Liver (tissue), 9 donors: ENCODE data around the gene TRAPPC12. TPM values are rescaled to one million over a fixed set of nuclear protein-coding genes. Genes with fewer than 3 reads are reported as not detected.

Source experiments
- DNase-seq: peaks from one replicate; pipeline ENCODE4 v3.0.0-alpha.2; 2017; ENCODE audit warnings: low spot score
- H3K27ac ChIP-seq, 2 donors: one replicate each; pipeline ENCODE4 v1.7.0; 2013; ENCODE audit warnings: inconsistent platforms in 2 of 2, low read length in 2 of 2, control low read depth in 1 of 2, low read depth in 1 of 2, mild to moderate bottlenecking in 1 of 2
- H3K27me3 ChIP-seq, 4 donors: one replicate each; pipeline versions ENCODE4 v1.6.1 to v1.7.0; 2013; ENCODE audit warnings: low read length in 3 of 4, inconsistent platforms in 1 of 4, mild to moderate bottlenecking in 1 of 4, moderate library complexity in 1 of 4; ENCODE audit not compliant: control insufficient read depth in 4 of 4, insufficient read depth in 4 of 4
- H3K36me3 ChIP-seq, 4 donors: one replicate each; pipeline versions ENCODE4 v1.6.1 to v1.7.0; 2013; ENCODE audit warnings: low read length in 3 of 4, mild to moderate bottlenecking in 3 of 4, low read depth in 1 of 4, moderate library complexity in 1 of 4; ENCODE audit not compliant: control insufficient read depth in 4 of 4, insufficient read depth in 3 of 4
- H3K4me1 ChIP-seq, 4 donors: one replicate each; pipeline versions ENCODE4 v1.6.1 to v1.7.0; 2013; ENCODE audit warnings: low read length in 3 of 4, mild to moderate bottlenecking in 3 of 4, moderate library complexity in 1 of 4; ENCODE audit not compliant: control insufficient read depth in 4 of 4, insufficient read depth in 4 of 4
- H3K4me3 ChIP-seq, 3 donors: one replicate each; pipeline versions ENCODE4 v1.6.1 to v1.7.0; 2013; ENCODE audit warnings: low read length in 3 of 3, control low read depth in 1 of 3, low read depth in 1 of 3, mild to moderate bottlenecking in 1 of 3
- H3K9ac ChIP-seq, 2 donors: one replicate each; pipeline ENCODE4 v1.7.0; 2013; ENCODE audit warnings: low read length in 2 of 2, mild to moderate bottlenecking in 2 of 2, moderate library complexity in 2 of 2, control low read depth in 1 of 2, low read depth in 1 of 2
- H3K9me3 ChIP-seq, 4 donors: one replicate each; pipeline versions ENCODE4 v1.6.1 to v1.7.0; 2013; ENCODE audit warnings: low read length in 3 of 4; ENCODE audit not compliant: control insufficient read depth in 4 of 4
- ATF3 ChIP-seq: IDR thresholded peaks from 2 replicates; pipeline ENCODE4 v1.6.1; 2016; ENCODE audit warnings: antibody characterized with exemption
- CTCF ChIP-seq: fragments of 150-350 bp; IDR thresholded peaks from 2 replicates; pipeline ENCODE4 v1.5.1; 2017; ENCODE audit warnings: improper control_type of control experiment, low read depth, low read length; ENCODE audit not compliant: missing input control
- EGR1 ChIP-seq, 2 donors: IDR thresholded peaks; 2 replicates each; pipeline ENCODE4 v1.6.1; 2016 to 2018; ENCODE audit warnings: antibody characterized with exemption in 2 of 2, low read depth in 2 of 2
- FOXA1 ChIP-seq: IDR thresholded peaks from 2 replicates; pipeline ENCODE4 v1.6.1; 2016; ENCODE audit warnings: antibody characterized with exemption
- FOXA2 ChIP-seq: IDR thresholded peaks from 2 replicates; pipeline ENCODE4 v1.6.1; 2016; ENCODE audit warnings: antibody characterized with exemption
- GABPA ChIP-seq, 2 donors: IDR thresholded peaks in 1 of 2; conservative IDR thresholded peaks in 1 of 2; 2 replicates each; pipeline ENCODE4 v1.6.1; 2016; ENCODE audit warnings: antibody characterized with exemption in 2 of 2, mild to moderate bottlenecking in 1 of 2, moderate library complexity in 1 of 2
- HNF4A ChIP-seq, 2 donors: conservative IDR thresholded peaks; 2 replicates each; pipeline ENCODE4 v1.6.1; 2016; ENCODE audit warnings: antibody characterized with exemption in 2 of 2, mild to moderate bottlenecking in 2 of 2
- HNF4G ChIP-seq: IDR thresholded peaks from 2 replicates; pipeline ENCODE4 v1.6.1; 2016; ENCODE audit warnings: antibody characterized with exemption
- JUND ChIP-seq, 2 donors: IDR thresholded peaks; 2 replicates each; pipeline ENCODE4 v1.6.1; 2016; ENCODE audit warnings: antibody characterized with exemption in 2 of 2
- NR2F2 ChIP-seq: IDR thresholded peaks from 2 replicates; pipeline ENCODE4 v1.6.1; 2016; ENCODE audit warnings: antibody characterized with exemption
- RAD21 ChIP-seq, 2 donors: IDR thresholded peaks; 2 replicates each; pipeline ENCODE4 v1.6.1; 2016; ENCODE audit warnings: antibody characterized with exemption in 2 of 2, mild to moderate bottlenecking in 2 of 2
- RXRA ChIP-seq, 2 donors: IDR thresholded peaks; 2 replicates each; pipeline ENCODE4 v1.6.1; 2017 to 2018; ENCODE audit warnings: antibody characterized with exemption in 2 of 2, mild to moderate bottlenecking in 1 of 2
- SP1 ChIP-seq: IDR thresholded peaks from 2 replicates; pipeline ENCODE4 v1.6.1; 2018; ENCODE audit warnings: antibody characterized with exemption, mild to moderate bottlenecking
- TAF1 ChIP-seq: conservative IDR thresholded peaks from 2 replicates; pipeline ENCODE4 v1.6.1; 2016; ENCODE audit warnings: antibody characterized with exemption, mild to moderate bottlenecking
- YY1 ChIP-seq: IDR thresholded peaks from 2 replicates; pipeline ENCODE4 v1.6.1; 2016; ENCODE audit warnings: antibody characterized with exemption, mild to moderate bottlenecking
- ZBTB33 ChIP-seq: IDR thresholded peaks from 2 replicates; pipeline ENCODE4 v1.6.1; 2016; ENCODE audit warnings: antibody characterized with exemption
- WGBS: extraction: QIAGEN DNeasy Blood & Tissue Kit; methylation state at CpG from one replicate; pipeline ENCODE4 v1.1.7; 2013; 5-methylcytosine and 5-hydroxymethylcytosine counted together
- polyA plus RNA-seq, 2 donors: library from polyadenylated mRNA; stranded (reverse) in 1 of 2; unstranded in 1 of 2; fragments of 200-250 nt in 1 of 2; fragments of >200 nt in 1 of 2; fragmentation: Nextera tagmentation in 1 of 2; extraction: Ambion mirVana in 1 of 2; gene quantifications; one replicate each; pipeline versions ENCODE4 v1.2.1 to v1.2.3, GENCODE V29; 2013 to 2015
- total RNA-seq, 2 donors: library from RNA; depleted of rRNA; stranded (reverse); fragments of >200 nt; gene quantifications; one replicate each; pipeline ENCODE4 v1.2.3, GENCODE V29; 2014
- TF ChIP-seq, protein P1 (sequence below): IDR thresholded peaks from 2 replicates; pipeline ENCODE4 v1.6.1; 2016; ENCODE audit warnings: antibody characterized with exemption, mild to moderate bottlenecking
- TF ChIP-seq, protein P2 (sequence below): IDR thresholded peaks from 2 replicates; pipeline ENCODE4 v1.6.1; 2016; ENCODE audit warnings: antibody characterized with exemption
- donor health status: healthy.
- donor health status: healthy.
- donor health status: healthy.
- donor health status: healthy.
- donor health status: healthy.

The TRAPPC12 gene
- total and polyA plus RNA-seq, 4 donors: 30.2 to 60.9 (median 39.7) TPM

DNA sequence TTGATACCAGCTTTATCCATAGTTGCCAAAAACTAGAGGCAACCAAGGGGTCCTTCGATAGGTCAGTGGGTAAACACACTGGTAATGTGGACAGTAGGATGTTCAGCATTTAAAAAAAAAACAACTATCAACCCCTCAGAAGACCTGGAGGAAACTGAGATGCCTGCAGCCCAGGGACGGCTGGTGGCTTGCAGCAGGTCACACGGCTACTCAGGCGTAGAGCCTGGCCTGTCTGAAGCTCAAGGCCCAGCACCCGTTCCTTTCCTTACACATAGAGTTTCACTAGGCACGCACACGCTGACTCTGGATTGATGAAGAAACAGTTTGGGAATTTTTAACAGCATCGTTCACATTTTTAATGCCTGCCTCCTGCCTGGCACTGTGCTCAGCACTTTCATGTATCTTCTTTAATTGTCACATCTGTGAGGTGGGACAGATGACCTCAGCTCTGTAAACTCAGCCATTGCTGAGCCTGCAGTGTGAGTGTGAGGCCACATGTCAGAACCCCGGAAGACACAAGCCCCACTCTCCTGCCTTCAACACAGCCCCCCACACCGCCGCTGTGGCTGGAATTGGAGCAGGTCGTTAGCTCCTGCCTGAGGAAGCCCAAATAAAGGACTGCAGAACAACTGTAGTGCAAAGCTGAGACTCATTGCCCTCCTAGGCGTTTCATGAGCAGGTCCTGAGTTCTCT is 40.7 kb downstream of the TRAPPC12 start:
- Histone ChIP-seq H3K4me1 (peaks cover 0 to 12% (median 9%) of the 10 kb centered on the region in 4 donors), H3K4me3 (no peak overlapping the region), H3K36me3 (peaks cover 5 to 41% (median 10%) of the 10 kb centered on the region in 4 donors), H3K27ac (no peak overlapping the region), H3K9me3 (no peaks in the 10 kb centered on the region), H3K9ac (no peak overlapping the region), H3K27me3 (no peaks in the 10 kb centered on the region)
- TF ChIP-seq RXRA (IDR thresholded peaks at IDR 0.05) (no peak), FOXA2 (no peak), ATF3 (no peak), SP1 (no peak), YY1 (no peak), RAD21 (IDR thresholded peaks at IDR 0.05) (no peak), NR2F2 (no peak), HNF4G (no peak), TAF1 (no peak), EGR1 (IDR thresholded peaks at IDR 0.05; ENCODE audit: low read depth in 2 of 2) (no peak), CTCF (no peak), GABPA (IDR thresholded peaks at IDR 0.05 in 1 of 2, conservative IDR thresholded peaks at IDR 0.05 in 1 of 2) (no peak), FOXA1 (no peak), HNF4A (conservative IDR thresholded peaks at IDR 0.05) (no peak), JUND (IDR thresholded peaks at IDR 0.05) (no peak), ZBTB33 (no peak)
- TF ChIP-seq, protein P1, sequence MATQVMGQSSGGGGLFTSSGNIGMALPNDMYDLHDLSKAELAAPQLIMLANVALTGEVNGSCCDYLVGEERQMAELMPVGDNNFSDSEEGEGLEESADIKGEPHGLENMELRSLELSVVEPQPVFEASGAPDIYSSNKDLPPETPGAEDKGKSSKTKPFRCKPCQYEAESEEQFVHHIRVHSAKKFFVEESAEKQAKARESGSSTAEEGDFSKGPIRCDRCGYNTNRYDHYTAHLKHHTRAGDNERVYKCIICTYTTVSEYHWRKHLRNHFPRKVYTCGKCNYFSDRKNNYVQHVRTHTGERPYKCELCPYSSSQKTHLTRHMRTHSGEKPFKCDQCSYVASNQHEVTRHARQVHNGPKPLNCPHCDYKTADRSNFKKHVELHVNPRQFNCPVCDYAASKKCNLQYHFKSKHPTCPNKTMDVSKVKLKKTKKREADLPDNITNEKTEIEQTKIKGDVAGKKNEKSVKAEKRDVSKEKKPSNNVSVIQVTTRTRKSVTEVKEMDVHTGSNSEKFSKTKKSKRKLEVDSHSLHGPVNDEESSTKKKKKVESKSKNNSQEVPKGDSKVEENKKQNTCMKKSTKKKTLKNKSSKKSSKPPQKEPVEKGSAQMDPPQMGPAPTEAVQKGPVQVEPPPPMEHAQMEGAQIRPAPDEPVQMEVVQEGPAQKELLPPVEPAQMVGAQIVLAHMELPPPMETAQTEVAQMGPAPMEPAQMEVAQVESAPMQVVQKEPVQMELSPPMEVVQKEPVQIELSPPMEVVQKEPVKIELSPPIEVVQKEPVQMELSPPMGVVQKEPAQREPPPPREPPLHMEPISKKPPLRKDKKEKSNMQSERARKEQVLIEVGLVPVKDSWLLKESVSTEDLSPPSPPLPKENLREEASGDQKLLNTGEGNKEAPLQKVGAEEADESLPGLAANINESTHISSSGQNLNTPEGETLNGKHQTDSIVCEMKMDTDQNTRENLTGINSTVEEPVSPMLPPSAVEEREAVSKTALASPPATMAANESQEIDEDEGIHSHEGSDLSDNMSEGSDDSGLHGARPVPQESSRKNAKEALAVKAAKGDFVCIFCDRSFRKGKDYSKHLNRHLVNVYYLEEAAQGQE: no peak
- TF ChIP-seq, protein P2, sequence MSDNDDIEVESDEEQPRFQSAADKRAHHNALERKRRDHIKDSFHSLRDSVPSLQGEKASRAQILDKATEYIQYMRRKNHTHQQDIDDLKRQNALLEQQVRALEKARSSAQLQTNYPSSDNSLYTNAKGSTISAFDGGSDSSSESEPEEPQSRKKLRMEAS: no peak
- 93% methylated on average over 12 of the region's 13 CpGs for WGBS
- DNase-seq: no peak
